Neural cell (in vitro differentiated cells): ENCODE data around the gene SFMBT1.

Experiments
- EZH2 ChIP-seq: fragments of 200-600, 300-800 bp; shearing (Covaris generic), sonication (generic); IDR thresholded peaks from 2 replicates; pipeline ENCODE4 v1.6.1; 2014; ENCODE audit warnings: antibody characterized with exemption, low read length, borderline replicate concordance, mild to moderate bottlenecking; ENCODE audit not compliant: insufficient read depth, poor library complexity, severe bottlenecking
- POLR2AphosphoS5 ChIP-seq: IDR thresholded peaks from 2 replicates; pipeline ENCODE4 v1.6.1; 2012
- REST ChIP-seq: IDR thresholded peaks from 2 replicates; pipeline ENCODE4 v1.6.1; 2012; ENCODE audit warnings: borderline replicate concordance

GRCh38 chr3:52889901-52890300 lies 156.0 kb downstream of the SFMBT1 start:
- TF ChIP-seq POLR2AphosphoS5 (no peak), EZH2 (no peak), REST (no peak)
